ENCODE measurements around the gene DPPA3.
"Not testable (repeated sequence)": the region's sequence is repeated elsewhere in the genome, so short reads cannot be mapped to it uniquely, and the experiment has no call there.

DPPA3 gene

DNA sequence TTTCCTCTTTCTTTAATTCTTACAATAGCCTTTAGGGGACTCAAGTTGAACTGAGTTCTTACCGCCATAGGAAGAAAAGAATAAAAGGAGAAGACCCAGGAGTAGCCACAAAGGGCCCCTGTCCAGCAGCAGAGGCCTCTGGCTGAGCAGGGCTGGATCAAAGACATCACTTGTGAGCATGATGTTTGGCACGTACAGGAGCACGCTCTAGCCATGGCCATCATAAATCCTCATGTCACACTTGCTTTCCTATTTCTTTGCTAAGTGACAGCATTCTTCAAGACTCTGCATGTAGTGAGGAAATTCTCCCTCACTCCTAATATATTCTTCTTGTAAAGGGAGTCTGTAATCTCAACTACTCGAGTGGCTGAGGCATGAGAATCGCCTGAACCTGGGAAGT is 20.3 kb downstream of the DPPA3 start:
- DNase-seq = no peak

DNA sequence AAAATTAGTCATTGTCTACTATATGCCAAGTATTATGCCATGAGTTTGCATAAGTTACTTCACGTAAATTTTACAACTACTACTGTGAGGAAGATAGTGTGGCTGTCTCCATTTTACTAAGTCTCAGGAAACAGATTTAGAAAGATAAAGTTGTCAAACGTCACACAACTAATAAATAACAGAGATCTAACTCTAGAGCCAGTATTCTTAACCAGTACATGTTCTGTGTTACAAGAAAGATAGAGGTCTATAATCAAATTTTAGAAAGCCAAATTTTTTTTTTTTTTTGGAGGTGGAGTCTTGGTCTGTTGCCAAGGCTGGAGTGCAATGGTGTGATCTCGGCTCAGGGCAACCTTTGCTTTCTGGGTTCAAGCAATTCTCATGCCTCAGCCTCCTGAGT is 21.8 kb downstream of the DPPA3 start:
- no peak for DNase-seq

GRCh38 chr12:7747246-7747645 is 36.0 kb downstream of the DPPA3 start, which contains the start of gene CLEC4C:
Gene CLEC4C, minus strand, starts transcription at chr12:7747375. Its CDS starts 27 bp downstream, at chr12:7747348.
- no peak for DNase-seq

- no peak for DNase-seq
These were observed 37.6 kb downstream of the DPPA3 start for GRCh38 chr12:7748852-7749251.

- no peak for DNase-seq
These were observed 38.2 kb downstream of the DPPA3 start for GRCh38 chr12:7749442-7749841.

- no peak for DNase-seq
These were observed 39.1 kb downstream of the DPPA3 start for GRCh38 chr12:7750350-7750749.

DNA sequence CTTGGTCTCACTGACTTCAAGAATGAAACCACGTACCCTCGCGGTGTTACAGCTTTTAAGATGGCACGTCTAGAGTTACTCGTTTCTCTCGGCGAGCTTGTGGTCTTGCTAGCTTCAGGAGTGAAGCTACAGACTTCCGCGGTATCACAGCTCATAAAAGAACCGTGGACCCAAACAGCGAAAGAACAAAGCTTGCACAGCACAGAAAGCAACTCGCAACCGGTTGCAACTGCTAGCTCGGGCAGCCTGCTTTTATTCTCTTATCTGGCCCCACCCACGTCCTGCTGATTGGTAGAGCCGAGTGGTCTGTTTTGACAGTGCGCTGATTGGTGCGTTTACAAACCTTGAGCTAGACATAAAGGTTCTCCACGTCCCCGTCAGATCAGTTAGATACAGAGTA is 40.2 kb downstream of the DPPA3 start:
- DNase-seq = no peak

DNA sequence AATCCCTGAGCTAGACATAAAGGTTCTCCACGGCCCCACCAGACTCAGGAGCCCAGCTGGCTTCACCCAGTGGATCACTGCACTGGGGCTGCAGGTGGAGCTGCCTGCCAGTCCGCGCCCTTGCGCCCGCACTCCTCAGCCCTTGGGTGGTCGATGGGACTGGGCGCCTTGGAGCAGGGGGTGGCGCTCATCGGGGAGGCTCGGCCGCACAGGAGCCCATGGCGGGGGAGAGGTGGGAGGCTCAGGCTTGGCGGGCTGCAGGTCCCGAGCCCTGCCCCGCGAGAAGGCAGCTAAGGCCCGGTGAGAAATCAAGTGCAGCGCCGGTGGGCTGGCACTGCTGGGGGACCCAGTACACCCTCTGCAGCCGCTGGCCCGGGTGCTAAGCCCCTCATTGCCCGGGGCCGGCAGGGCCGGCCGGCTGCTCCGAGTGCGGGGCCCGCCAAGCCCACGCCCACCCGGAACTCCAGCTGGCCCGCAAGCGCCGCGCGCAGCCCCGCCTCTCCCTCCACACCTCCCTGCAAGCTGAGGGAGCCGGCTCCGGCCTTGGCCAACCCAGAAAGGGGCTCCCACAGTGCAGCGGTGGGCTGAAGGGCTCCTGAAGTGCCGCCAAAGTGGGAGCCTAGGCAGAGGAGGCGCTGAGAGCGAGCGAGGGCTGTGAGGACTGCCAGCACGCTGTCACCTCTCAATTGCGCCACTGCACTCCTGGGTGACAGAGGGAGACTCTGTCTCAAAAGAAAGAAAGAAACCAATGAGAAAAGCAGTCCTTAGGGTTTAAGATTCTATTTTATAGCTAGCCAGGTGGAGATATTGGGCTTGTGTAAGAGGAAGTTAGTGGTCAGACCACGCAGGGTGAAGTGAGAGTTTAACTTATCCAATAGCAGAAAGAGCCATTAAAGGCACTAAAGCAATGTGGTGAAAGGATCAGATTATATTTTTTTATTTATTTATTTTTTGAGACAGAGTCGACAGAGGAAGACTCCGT is 41.0 kb downstream of the DPPA3 start:
- not testable (repeated sequence) for DNase-seq

DNA sequence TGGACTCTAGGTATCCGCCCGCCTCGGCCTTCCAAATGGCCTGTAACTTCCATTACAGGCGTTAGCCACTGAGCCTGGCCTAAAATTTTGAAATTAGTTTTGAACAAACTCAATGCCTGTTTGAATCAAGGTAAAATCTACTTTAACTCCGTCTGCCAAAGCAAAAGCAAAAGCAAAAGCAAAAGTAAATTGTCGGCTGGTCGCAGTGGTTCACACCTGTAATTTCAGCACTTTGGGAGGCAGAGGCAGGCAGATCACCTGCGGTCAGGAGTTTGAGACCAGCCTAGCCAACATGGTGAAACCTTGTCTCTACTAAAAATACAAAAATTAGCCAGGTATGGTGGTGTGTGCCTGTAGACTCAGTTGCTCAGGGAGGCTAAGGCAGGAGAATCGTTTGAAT is 44.4 kb downstream of the DPPA3 start:
- DNase-seq = not testable (repeated sequence)

GRCh38 chr12:7756993-7757392 is 45.8 kb downstream of the DPPA3 start:
- no peak for DNase-seq

DNA sequence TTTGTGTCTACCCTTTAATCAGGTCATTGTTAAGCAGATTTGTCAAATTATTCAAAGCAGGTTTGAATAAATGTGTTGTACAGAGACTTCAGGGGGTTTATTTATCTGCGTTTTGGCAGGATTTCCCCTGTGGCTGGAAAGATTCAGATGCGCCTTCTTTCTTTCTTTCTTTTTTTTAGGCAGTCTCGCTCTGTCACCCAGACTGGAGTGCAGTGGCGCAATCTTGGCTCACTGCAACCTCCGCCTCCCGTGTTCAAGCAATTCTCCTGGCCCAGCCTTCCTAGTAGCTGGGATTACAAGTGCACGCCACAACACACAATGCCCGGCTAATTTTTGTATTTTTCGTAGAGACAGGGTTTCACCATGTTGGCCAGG is 47.5 kb downstream of the DPPA3 start:
- DNase-seq = no peak
